ENCODE results near the gene RHBDL1. TPM values are rescaled to one million over a fixed set of nuclear protein-coding genes. Genes with fewer than 3 reads are reported as not detected.

The RHBDL1 gene
- total RNA-seq, 1 donor from 2014 or later = 6.1 TPM

- peak overlapping the region; percentile 84 for H3K27ac Mint-ChIP-seq
- no peak for TF ChIP-seq CTCF (IDR thresholded peaks at IDR 0.05; ENCODE audit: unreplicated experiment)
- H3K4me1 Mint-ChIP-seq = peaks cover 20% of the 10 kb centered on the region
- H3K9me3 Mint-ChIP-seq = no peaks in the 10 kb centered on the region
- H3K27me3 Mint-ChIP-seq (ENCODE audit: low read depth) = no peaks in the 10 kb centered on the region
- peaks cover 11% of the 10 kb centered on the region for H3K36me3 Mint-ChIP-seq
- DNase-seq (ENCODE audit: low spot score in 2 of 2, unreplicated experiment in 2 of 2) = no peak
- peak overlapping the region; percentile 78 for H3K4me3 Mint-ChIP-seq
Observed at GRCh38 chr16:683396-684070, 8.1 kb downstream of the RHBDL1 start.

- peaks cover 11% of the 10 kb centered on the region for H3K36me3 Mint-ChIP-seq
- TF ChIP-seq CTCF (IDR thresholded peaks at IDR 0.05; ENCODE audit: unreplicated experiment) = no peak
- peak within 1 kb of the TSS; percentile 78 for H3K4me3 Mint-ChIP-seq
- peak; percentile 91 to 94 for DNase-seq (ENCODE audit: low spot score in 2 of 2, unreplicated experiment in 2 of 2)
- no peaks in the 10 kb centered on the region for H3K27me3 Mint-ChIP-seq (ENCODE audit: low read depth)
- H3K4me1 Mint-ChIP-seq = peaks cover 23% of the 10 kb centered on the region
- H3K9me3 Mint-ChIP-seq = no peaks in the 10 kb centered on the region
- peak within 1 kb of the TSS; percentile 84 for H3K27ac Mint-ChIP-seq
Observed at GRCh38 chr16:684071-684794, 8.8 kb downstream of the RHBDL1 start, which contains the start of gene JMJD8. Gene JMJD8 (minus strand): TSS chr16:684334. CDS start chr16:684319, 15 bp downstream.

GRCh38 chr16:684961-685696, 9.7 kb downstream of the RHBDL1 start:
- H3K27me3 Mint-ChIP-seq (ENCODE audit: low read depth) = no peaks in the 10 kb centered on the region
- no peak for DNase-seq (ENCODE audit: low spot score in 2 of 2, unreplicated experiment in 2 of 2)
- H3K27ac Mint-ChIP-seq = no peak overlapping the region
- H3K4me1 Mint-ChIP-seq = peaks cover 29% of the 10 kb centered on the region
- H3K9me3 Mint-ChIP-seq = no peaks in the 10 kb centered on the region
- H3K4me3 Mint-ChIP-seq = no peak overlapping the region
- H3K36me3 Mint-ChIP-seq = peaks cover 11% of the 10 kb centered on the region
- no peak for TF ChIP-seq CTCF (IDR thresholded peaks at IDR 0.05; ENCODE audit: unreplicated experiment)

GRCh38 chr16:685967-686366, 10.5 kb downstream of the RHBDL1 start:
- Mint-ChIP-seq H3K9me3 (no peaks in the 10 kb centered on the region), H3K36me3 (peaks cover 11% of the 10 kb centered on the region), H3K27me3 (ENCODE audit: low read depth) (peaks cover 4% of the 10 kb centered on the region), H3K4me3 (peak overlapping the region; percentile 30), H3K4me1 (peaks cover 29% of the 10 kb centered on the region), H3K27ac (no peak overlapping the region)
- DNase-seq (ENCODE audit: low spot score in 2 of 2, unreplicated experiment in 2 of 2) = no peak
- TF ChIP-seq CTCF (IDR thresholded peaks at IDR 0.05; ENCODE audit: unreplicated experiment) = peak; percentile 27

GRCh38 chr16:686459-687260, 11.2 kb downstream of the RHBDL1 start:
- DNase-seq (ENCODE audit: low spot score in 2 of 2, unreplicated experiment in 2 of 2) = no peak
- Mint-ChIP-seq H3K27ac (no peak overlapping the region), H3K4me3 (peak overlapping the region; percentile 30), H3K36me3 (peaks cover 10% of the 10 kb centered on the region), H3K4me1 (peaks cover 22% of the 10 kb centered on the region), H3K9me3 (no peaks in the 10 kb centered on the region), H3K27me3 (ENCODE audit: low read depth) (peaks cover 11% of the 10 kb centered on the region)
- no peak for TF ChIP-seq CTCF (IDR thresholded peaks at IDR 0.05; ENCODE audit: unreplicated experiment)

Measured in mesothelial cell of epicardium (in vitro differentiated cells).